ENCODE results near the gene MEGF11.
A peak's percentile ranks its signal among the peaks of the same experiment; 100 is the strongest.

The MEGF11 gene

DNA sequence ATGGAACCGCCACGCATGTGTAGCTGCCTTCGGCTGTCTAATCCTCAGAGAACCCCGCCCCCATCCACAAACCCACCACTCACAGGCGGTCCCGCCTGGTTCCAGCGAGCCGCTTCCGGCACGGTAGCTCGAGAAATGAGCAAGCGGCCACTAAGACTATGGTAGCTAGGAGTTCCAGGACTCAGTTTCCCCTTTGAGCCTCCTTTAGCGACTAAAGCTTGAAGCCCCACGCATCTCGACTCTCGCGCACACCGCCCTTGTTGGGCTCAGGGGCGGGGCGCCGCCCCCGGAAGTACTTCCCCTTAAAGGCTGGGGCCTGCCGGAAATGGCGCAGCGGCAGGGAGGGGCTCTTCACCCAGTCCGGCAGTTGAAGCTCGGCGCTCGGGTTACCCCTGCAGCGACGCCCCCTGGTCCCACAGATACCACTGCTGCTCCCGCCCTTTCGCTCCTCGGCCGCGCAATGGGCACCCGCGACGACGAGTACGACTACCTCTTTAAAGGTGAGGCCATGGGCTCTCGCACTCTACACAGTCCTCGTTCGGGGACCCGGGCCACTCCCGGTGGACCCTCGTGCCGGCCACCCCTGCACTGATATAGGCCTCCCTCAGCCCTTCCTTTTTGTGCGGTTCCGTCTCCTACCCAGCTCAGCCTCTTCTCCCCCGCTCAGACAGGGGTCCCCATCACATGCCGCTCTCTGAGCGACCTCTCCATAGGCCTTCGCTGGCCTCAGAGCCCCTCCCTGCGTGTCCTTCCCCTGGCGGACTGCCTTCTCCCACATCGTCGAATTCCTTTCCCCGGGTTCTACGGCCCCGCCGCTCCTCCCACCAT, 384.2 kb downstream of the MEGF11 start, which contains the start of gene RAB11A (continued):
- TF ChIP-seq, protein P1, sequence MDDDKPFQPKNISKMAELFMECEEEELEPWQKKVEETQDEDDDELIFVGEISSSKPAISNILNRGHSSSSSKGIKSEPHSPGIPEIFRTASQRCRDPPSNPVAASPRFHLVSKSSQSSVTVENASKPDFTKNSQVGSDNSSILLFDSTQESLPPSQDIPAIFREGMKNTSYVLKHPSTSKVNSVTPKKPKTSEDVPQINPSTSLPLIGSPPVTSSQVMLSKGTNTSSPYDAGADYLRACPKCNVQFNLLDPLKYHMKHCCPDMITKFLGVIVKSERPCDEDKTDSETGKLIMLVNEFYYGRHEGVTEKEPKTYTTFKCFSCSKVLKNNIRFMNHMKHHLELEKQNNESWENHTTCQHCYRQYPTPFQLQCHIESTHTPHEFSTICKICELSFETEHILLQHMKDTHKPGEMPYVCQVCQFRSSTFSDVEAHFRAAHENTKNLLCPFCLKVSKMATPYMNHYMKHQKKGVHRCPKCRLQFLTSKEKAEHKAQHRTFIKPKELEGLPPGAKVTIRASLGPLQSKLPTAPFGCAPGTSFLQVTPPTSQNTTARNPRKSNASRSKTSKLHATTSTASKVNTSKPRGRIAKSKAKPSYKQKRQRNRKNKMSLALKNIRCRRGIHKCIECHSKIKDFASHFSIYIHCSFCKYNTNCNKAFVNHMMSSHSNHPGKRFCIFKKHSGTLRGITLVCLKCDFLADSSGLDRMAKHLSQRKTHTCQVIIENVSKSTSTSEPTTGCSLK (tag by site-specific recombination; IDR thresholded peaks at IDR 0.05): no peak
- TF ChIP-seq IKZF3 (tag by site-specific recombination; IDR thresholded peaks at IDR 0.05) (no peak), TRIM28 (IDR thresholded peaks at IDR 0.05; ENCODE audit: borderline replicate concordance, low read length) (peak; percentile 63; the same call in 1 of the 2 replicates), SP2 (tag by site-specific recombination; IDR thresholded peaks at IDR 0.05) (peak; percentile 97), ZIC2 (tag by site-specific recombination; IDR thresholded peaks at IDR 0.05) (peak; percentile 90), ZNF561 (tag by site-specific recombination; IDR thresholded peaks at IDR 0.05; ENCODE audit: borderline replicate concordance) (peak; percentile 98), ZNF37A (tag by site-specific recombination; IDR thresholded peaks at IDR 0.05) (peak; percentile 3; the same call in 1 of the 2 replicates), ZNF426 (tag by site-specific recombination; IDR thresholded peaks at IDR 0.05) (no peak), RBAK (tag by site-specific recombination; IDR thresholded peaks at IDR 0.05) (no peak), ZNF24 (tag by site-specific recombination; IDR thresholded peaks at IDR 0.05) (peak; percentile 76), ZNF600 (tag by site-specific recombination; IDR thresholded peaks at IDR 0.05) (peak; percentile 66), BCL11B (tag by site-specific recombination; IDR thresholded peaks at IDR 0.05; ENCODE audit: low read depth) (peak; percentile 55; the same call in 1 of the 2 replicates), GFI1B (tag by site-specific recombination; IDR thresholded peaks at IDR 0.05) (peak; percentile 42; the same call in 1 of the 2 replicates), KLF8 (tag by site-specific recombination; IDR thresholded peaks at IDR 0.05) (peak; percentile 100), ZNF202 (tag by site-specific recombination; IDR thresholded peaks at IDR 0.05; ENCODE audit: borderline replicate concordance) (no peak), MYNN (tag by site-specific recombination; IDR thresholded peaks at IDR 0.05; ENCODE audit: borderline replicate concordance) (0 out of 2 replicates have a peak, but pooled peaks have one; percentile 43), SP7 (tag by site-specific recombination; IDR thresholded peaks at IDR 0.05) (peak; percentile 94), MZF1 (tag by site-specific recombination; IDR thresholded peaks at IDR 0.05; ENCODE audit: borderline replicate concordance) (no peak), ZNF510 (tag by site-specific recombination; IDR thresholded peaks at IDR 0.05; ENCODE audit: insufficient replicate concordance) (no peak), ZFP37 (tag by site-specific recombination; IDR thresholded peaks at IDR 0.05) (peak; percentile 69), GLIS2 (tag by site-specific recombination; IDR thresholded peaks at IDR 0.05) (peak; percentile 99)
- TF ChIP-seq, protein P2, sequence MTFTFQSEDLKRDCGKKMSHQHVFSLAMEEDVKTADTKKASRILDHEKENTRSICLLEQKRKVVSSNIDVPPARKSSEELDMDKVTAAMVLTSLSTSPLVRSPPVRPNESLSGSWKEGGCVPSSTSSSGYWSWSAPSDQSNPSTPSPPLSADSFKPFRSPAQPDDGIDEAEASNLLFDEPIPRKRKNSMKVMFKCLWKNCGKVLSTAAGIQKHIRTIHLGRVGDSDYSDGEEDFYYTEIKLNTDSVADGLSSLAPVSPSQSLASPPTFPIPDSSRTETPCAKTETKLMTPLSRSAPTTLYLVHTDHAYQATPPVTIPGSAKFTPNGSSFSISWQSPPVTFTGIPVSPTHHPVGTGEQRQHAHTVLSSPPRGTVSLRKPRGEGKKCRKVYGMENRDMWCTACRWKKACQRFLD (tag by site-specific recombination; IDR thresholded peaks at IDR 0.05): no peak
- TF ChIP-seq, protein P3, sequence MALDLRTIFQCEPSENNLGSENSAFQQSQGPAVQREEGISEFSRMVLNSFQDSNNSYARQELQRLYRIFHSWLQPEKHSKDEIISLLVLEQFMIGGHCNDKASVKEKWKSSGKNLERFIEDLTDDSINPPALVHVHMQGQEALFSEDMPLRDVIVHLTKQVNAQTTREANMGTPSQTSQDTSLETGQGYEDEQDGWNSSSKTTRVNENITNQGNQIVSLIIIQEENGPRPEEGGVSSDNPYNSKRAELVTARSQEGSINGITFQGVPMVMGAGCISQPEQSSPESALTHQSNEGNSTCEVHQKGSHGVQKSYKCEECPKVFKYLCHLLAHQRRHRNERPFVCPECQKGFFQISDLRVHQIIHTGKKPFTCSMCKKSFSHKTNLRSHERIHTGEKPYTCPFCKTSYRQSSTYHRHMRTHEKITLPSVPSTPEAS (tag by site-specific recombination; IDR thresholded peaks at IDR 0.05): peak; percentile 37; the same call in 1 of the 2 replicates
- TF ChIP-seq, protein P4, sequence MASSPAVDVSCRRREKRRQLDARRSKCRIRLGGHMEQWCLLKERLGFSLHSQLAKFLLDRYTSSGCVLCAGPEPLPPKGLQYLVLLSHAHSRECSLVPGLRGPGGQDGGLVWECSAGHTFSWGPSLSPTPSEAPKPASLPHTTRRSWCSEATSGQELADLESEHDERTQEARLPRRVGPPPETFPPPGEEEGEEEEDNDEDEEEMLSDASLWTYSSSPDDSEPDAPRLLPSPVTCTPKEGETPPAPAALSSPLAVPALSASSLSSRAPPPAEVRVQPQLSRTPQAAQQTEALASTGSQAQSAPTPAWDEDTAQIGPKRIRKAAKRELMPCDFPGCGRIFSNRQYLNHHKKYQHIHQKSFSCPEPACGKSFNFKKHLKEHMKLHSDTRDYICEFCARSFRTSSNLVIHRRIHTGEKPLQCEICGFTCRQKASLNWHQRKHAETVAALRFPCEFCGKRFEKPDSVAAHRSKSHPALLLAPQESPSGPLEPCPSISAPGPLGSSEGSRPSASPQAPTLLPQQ (tag by site-specific recombination; IDR thresholded peaks at IDR 0.05): peak; percentile 96
- TF ChIP-seq, protein P5, sequence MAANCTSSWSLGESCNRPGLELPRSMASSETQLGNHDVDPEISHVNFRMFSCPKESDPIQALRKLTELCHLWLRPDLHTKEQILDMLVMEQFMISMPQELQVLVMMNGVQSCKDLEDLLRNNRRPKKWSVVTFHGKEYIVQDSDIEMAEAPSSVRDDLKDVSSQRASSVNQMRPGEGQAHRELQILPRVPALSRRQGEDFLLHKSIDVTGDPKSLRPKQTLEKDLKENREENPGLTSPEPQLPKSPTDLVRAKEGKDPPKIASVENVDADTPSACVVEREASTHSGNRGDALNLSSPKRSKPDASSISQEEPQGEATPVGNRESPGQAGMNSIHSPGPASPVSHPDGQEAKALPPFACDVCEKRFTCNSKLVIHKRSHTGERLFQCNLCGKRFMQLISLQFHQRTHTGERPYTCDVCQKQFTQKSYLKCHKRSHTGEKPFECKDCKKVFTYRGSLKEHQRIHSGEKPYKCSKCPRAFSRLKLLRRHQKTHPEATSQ (tag by site-specific recombination; IDR thresholded peaks at IDR 0.05): peak; percentile 89
- TF ChIP-seq, protein P6, sequence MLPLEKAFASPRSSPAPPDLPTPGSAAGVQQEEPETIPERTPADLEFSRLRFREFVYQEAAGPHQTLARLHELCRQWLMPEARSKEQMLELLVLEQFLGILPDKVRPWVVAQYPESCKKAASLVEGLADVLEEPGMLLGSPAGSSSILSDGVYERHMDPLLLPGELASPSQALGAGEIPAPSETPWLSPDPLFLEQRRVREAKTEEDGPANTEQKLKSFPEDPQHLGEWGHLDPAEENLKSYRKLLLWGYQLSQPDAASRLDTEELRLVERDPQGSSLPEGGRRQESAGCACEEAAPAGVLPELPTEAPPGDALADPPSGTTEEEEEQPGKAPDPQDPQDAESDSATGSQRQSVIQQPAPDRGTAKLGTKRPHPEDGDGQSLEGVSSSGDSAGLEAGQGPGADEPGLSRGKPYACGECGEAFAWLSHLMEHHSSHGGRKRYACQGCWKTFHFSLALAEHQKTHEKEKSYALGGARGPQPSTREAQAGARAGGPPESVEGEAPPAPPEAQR (tag by site-specific recombination; IDR thresholded peaks at IDR 0.05): peak; percentile 90; the same call in 1 of the 2 replicates
- TF ChIP-seq, protein P7, sequence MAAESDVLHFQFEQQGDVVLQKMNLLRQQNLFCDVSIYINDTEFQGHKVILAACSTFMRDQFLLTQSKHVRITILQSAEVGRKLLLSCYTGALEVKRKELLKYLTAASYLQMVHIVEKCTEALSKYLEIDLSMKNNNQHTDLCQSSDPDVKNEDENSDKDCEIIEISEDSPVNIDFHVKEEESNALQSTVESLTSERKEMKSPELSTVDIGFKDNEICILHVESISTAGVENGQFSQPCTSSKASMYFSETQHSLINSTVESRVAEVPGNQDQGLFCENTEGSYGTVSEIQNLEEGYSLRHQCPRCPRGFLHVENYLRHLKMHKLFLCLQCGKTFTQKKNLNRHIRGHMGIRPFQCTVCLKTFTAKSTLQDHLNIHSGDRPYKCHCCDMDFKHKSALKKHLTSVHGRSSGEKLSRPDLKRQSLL (tag by site-specific recombination; IDR thresholded peaks at IDR 0.05): 0 out of 2 replicates have a peak, but pooled peaks have one; percentile 3
- TF ChIP-seq, protein P8, sequence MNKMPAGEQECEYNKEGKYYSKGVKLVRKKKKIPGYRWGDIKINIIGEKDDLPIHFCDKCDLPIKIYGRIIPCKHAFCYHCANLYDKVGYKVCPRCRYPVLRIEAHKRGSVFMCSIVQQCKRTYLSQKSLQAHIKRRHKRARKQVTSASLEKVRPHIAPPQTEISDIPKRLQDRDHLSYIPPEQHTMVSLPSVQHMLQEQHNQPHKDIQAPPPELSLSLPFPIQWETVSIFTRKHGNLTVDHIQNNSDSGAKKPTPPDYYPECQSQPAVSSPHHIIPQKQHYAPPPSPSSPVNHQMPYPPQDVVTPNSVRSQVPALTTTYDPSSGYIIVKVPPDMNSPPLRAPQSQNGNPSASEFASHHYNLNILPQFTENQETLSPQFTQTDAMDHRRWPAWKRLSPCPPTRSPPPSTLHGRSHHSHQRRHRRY (tag by site-specific recombination; IDR thresholded peaks at IDR 0.05): no peak; the same call in none of the 2 replicates
